Caco-2 (cell line): ENCODE measurements around the gene PCLAF. TPM values are rescaled to one million over a fixed set of nuclear protein-coding genes. Genes with fewer than 3 reads are reported as not detected.
A peak's percentile ranks its signal among the peaks of the same experiment; 100 is the strongest.

Source experiments
- BruUV-seq: library from RNA; stranded (reverse); fragments of 400-500 nt; replicated peaks from 2 replicates; lab custom pipeline; 2021; lab: Mats Ljungman, UMichigan
- CTCF ChIA-PET: fragments of 300-600 bp; sonication (Branson Sonifier 250); formaldehyde crosslinking; loops from one replicate; lab custom pipeline; 2022; ENCODE audit warnings: antibody characterized with exemption; lab: Charles Lee
- POLR2A ChIA-PET: fragments of 300-600 bp; sonication (Branson Sonifier 250); formaldehyde crosslinking; loops from one replicate; lab custom pipeline; 2022; ENCODE audit warnings: antibody characterized with exemption; lab: Charles Lee
- DNase-seq, 2 experiments: peaks; one replicate each; pipeline versions ENCODE4 v3.0.0 to v3.0.0-alpha.2; 2020 to 2022
- H3K27me3 ChIP-seq: replicated peaks from 2 replicates; pipeline ENCODE4 v1.6.0; 2011; ENCODE audit warnings: low read length; ENCODE audit not compliant: control insufficient read depth, insufficient read depth
- H3K36me3 ChIP-seq: 2 replicates; pipeline ENCODE4 v1.5.1; 2011; ENCODE audit warnings: low read length; ENCODE audit not compliant: control insufficient read depth, insufficient read depth
- H3K4me1 ChIP-seq: fragments of 250-450 bp; sonication (Bioruptor Pico); 2 replicates; pipeline ENCODE4 v1.5.1; 2020; ENCODE audit warnings: mild to moderate bottlenecking
- H3K4me3 ChIP-seq: 2 replicates; pipeline ENCODE4 v1.5.1; 2011; ENCODE audit warnings: low read depth, mild to moderate bottlenecking, control low read depth, low read length
- H3K9me3 ChIP-seq: fragments of 250-450 bp; sonication (Bioruptor Pico); 2 replicates; pipeline ENCODE4 v1.5.1; 2020; ENCODE audit warnings: mild to moderate bottlenecking, moderate library complexity
- H3K27ac Mint-ChIP-seq: one replicate; pipeline ENCODE4 v1.8.0; 2022; ENCODE audit warnings: mixed read lengths; ENCODE audit not compliant: unreplicated experiment
- H3K27me3 Mint-ChIP-seq: one replicate; pipeline ENCODE4 v1.8.0; 2022; ENCODE audit warnings: mixed read lengths; ENCODE audit not compliant: insufficient read depth, unreplicated experiment
- H3K36me3 Mint-ChIP-seq: one replicate; pipeline ENCODE4 v1.8.0; 2022; ENCODE audit warnings: mild to moderate bottlenecking, mixed read lengths; ENCODE audit not compliant: insufficient read depth, unreplicated experiment
- H3K4me1 Mint-ChIP-seq: one replicate; pipeline ENCODE4 v1.8.0; 2022; ENCODE audit warnings: low read depth, mixed read lengths; ENCODE audit not compliant: unreplicated experiment
- H3K4me3 Mint-ChIP-seq: one replicate; pipeline ENCODE4 v1.8.0; 2022; ENCODE audit warnings: mild to moderate bottlenecking, moderate library complexity, mixed read lengths; ENCODE audit not compliant: unreplicated experiment
- H3K9me3 Mint-ChIP-seq: one replicate; pipeline ENCODE4 v1.8.0; 2022; ENCODE audit warnings: mixed read lengths; ENCODE audit not compliant: unreplicated experiment
- intact Hi-C: fragments of 100-400 bp; cut with micrococcal nuclease; formaldehyde crosslinking; loops from one replicate; pipeline ENCODE4 v1.10.0; 2022; ENCODE audit not compliant: unreplicated experiment
- total RNA-seq: library from RNA; stranded (reverse); gene quantifications from 2 replicates; pipeline ENCODE4 v1.2.3, GENCODE V29; 2022
- TF ChIP-seq, protein P1 (sequence below), 2 experiments: fragments of 200-600 bp in 1 of 2; IDR thresholded peaks; 1 replicate in 1 of 2; 2 replicates in 1 of 2; pipeline versions ENCODE4 v1.5.1 to v1.8.0; 2011 to 2022; ENCODE audit warnings: antibody characterized with exemption in 1 of 2, control low read depth in 1 of 2, inconsistent platforms in 1 of 2, low read depth in 1 of 2, low read length in 1 of 2, mild to moderate bottlenecking in 1 of 2, moderate library complexity in 1 of 2; ENCODE audit not compliant: insufficient read depth in 1 of 2, severe bottlenecking in 1 of 2, unreplicated experiment in 1 of 2

The PCLAF gene
- total RNA-seq, 1 experiment from 2014 or later, result 93.7 TPM

DNA sequence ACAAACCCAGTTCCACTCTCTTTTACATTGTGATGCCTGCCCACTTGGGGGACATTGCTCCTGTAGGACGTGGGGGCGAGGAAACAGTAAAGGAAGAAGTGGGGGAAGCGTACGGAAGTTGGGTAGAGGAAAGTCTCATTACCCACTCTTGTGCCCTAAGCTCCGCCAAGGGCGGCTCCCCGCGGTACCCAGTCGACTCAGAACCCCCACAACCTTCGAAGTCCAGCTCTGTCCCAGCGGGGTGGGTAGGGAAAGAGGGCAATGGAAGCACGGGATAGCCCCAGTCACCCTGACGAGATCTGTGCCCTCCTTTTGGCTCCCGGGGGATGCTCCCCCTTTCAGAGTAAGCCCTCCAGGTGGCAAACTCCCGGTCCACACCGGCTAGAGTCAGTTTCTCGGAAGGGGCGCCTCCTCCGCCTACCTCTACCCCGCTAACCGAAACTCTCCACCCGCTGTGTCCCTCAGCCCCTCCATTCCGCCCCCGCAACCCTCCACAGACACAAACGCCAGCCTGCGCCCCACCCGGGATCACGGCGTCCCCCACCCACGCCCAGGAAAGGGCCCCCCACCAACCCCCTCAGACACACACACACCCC, 25.8 kb downstream of the PCLAF start:
- Mint-ChIP-seq H3K27me3 (no peaks in the 10 kb centered on the region), H3K9me3 (no peaks in the 10 kb centered on the region), H3K4me3 (peak overlapping the region; percentile 82), H3K36me3 (peaks cover 10% of the 10 kb centered on the region), H3K27ac (peak overlapping the region; percentile 87), H3K4me1 (peaks cover 16% of the 10 kb centered on the region)
- ChIA-PET POLR2A (interaction anchor here (1.0 kb wide), 1 partner anchor 32 kb away, joined by 4 read pairs; the partner anchor contains the start of gene TRIP4), CTCF (interaction anchor here (0.6 to 0.7 kb wide), 2 partner anchors 32 to 162 kb away, joined by 3 to 4 read pairs; no protein-coding TSS in a partner anchor)
- H3K4me3 ChIP-seq, result peak overlapping the region; percentile 92
- no peaks in the 10 kb centered on the region for H3K27me3 ChIP-seq
- TSS peak; percentile 45 for BruUV-seq
- TF ChIP-seq, protein P1, sequence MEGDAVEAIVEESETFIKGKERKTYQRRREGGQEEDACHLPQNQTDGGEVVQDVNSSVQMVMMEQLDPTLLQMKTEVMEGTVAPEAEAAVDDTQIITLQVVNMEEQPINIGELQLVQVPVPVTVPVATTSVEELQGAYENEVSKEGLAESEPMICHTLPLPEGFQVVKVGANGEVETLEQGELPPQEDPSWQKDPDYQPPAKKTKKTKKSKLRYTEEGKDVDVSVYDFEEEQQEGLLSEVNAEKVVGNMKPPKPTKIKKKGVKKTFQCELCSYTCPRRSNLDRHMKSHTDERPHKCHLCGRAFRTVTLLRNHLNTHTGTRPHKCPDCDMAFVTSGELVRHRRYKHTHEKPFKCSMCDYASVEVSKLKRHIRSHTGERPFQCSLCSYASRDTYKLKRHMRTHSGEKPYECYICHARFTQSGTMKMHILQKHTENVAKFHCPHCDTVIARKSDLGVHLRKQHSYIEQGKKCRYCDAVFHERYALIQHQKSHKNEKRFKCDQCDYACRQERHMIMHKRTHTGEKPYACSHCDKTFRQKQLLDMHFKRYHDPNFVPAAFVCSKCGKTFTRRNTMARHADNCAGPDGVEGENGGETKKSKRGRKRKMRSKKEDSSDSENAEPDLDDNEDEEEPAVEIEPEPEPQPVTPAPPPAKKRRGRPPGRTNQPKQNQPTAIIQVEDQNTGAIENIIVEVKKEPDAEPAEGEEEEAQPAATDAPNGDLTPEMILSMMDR (IDR thresholded peaks at IDR 0.05; ENCODE audit: insufficient read depth in 1 of 2, low read depth in 1 of 2, low read length in 1 of 2, severe bottlenecking in 1 of 2, unreplicated experiment in 1 of 2), result no peak
- H3K9me3 ChIP-seq, result no peaks in the 10 kb centered on the region
- H3K4me1 ChIP-seq, result 0 out of 2 replicates have a peak, but pooled peaks cover 5% of the 10 kb centered on the region
- intact Hi-C loops, result no loop called here
- peak; percentile 38 for DNase-seq
- no peaks in the 10 kb centered on the region for H3K36me3 ChIP-seq

DNA sequence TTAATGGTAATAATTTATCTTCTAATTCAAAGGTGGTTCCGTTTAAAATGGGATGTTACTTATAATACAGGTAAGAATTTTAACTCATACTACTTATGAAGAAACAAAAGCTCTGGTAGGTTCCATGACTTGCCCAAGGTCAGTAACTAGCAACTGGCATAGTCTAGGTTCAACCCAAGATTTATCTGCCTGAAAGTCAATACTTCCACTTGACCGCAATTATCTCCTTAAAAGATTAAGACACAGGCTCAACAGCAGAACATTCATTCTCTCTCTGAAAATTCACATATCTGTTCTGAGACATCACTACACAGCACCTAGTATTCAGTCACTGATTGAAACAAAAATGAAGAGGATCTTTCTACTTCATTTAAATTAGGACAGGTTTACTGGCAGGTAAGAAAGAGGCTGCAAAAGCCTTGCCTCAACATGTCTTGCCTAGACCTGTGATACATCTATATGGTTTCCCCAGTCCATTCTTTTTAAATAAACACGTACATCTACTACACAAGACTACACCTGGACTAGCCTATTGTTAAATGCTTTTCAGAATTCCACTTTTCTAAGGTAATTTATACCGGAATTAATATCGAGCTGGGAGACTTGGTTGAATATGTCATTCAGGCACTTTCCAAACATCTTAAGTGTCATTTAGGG, 26.4 kb downstream of the PCLAF start:
- H3K4me3 ChIP-seq, result peak overlapping the region; percentile 92
- no peaks in the 10 kb centered on the region for H3K9me3 ChIP-seq
- TF ChIP-seq, protein P1 (IDR thresholded peaks at IDR 0.05; ENCODE audit: insufficient read depth in 1 of 2, low read depth in 1 of 2, low read length in 1 of 2, severe bottlenecking in 1 of 2, unreplicated experiment in 1 of 2), result no peak
- no peaks in the 10 kb centered on the region for H3K27me3 ChIP-seq
- no peaks in the 10 kb centered on the region for H3K36me3 ChIP-seq
- CTCF ChIA-PET, result no interaction called here
- DNase-seq, result no peak
- H3K4me1 Mint-ChIP-seq, result peaks cover 16% of the 10 kb centered on the region
- no peaks in the 10 kb centered on the region for H3K27me3 Mint-ChIP-seq
- intact Hi-C loops, result no loop called here
- H3K4me3 Mint-ChIP-seq, result peak overlapping the region; percentile 82
- peak overlapping the region; percentile 87 for H3K27ac Mint-ChIP-seq
- POLR2A ChIA-PET, result no interaction called here
- H3K4me1 ChIP-seq, result 0 out of 2 replicates have a peak, but pooled peaks cover 5% of the 10 kb centered on the region
- BruUV-seq, result no TSS peak
- peaks cover 10% of the 10 kb centered on the region for H3K36me3 Mint-ChIP-seq
- no peaks in the 10 kb centered on the region for H3K9me3 Mint-ChIP-seq

DNA sequence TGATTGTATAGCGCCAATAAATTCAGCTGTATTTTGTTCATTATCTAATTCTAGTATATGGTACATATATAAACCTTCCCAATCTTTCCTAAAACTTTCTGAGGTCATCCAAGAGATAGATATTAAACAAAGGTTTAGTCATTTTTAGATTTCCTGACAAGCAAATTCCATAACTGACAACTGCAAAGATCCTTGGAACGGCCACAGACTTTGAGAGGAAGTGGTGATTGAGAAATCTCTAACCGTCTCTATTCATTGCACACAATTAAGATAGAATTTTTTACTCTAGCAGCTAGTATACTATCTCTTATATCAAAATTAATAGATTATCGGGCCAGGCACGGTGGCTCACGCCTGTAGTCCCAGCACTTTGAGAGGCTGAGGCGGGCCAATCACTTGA, 30.0 kb downstream of the PCLAF start:
- no peak overlapping the region for H3K4me3 ChIP-seq
- no peaks in the 10 kb centered on the region for H3K9me3 Mint-ChIP-seq
- no peak overlapping the region for H3K27ac Mint-ChIP-seq
- DNase-seq, result no peak
- CTCF ChIA-PET, result no interaction called here
- H3K9me3 ChIP-seq, result no peaks in the 10 kb centered on the region
- POLR2A ChIA-PET, result no interaction called here
- H3K4me1 Mint-ChIP-seq, result peaks cover 8% of the 10 kb centered on the region
- no peaks in the 10 kb centered on the region for H3K36me3 ChIP-seq
- no TSS peak for BruUV-seq
- TF ChIP-seq, protein P1 (IDR thresholded peaks at IDR 0.05; ENCODE audit: insufficient read depth in 1 of 2, low read depth in 1 of 2, low read length in 1 of 2, severe bottlenecking in 1 of 2, unreplicated experiment in 1 of 2), result no peak
- H3K27me3 ChIP-seq, result no peaks in the 10 kb centered on the region
- H3K4me3 Mint-ChIP-seq, result no peak overlapping the region
- peaks cover 12% of the 10 kb centered on the region for H3K36me3 Mint-ChIP-seq
- intact Hi-C loops, result no loop called here
- H3K27me3 Mint-ChIP-seq, result no peaks in the 10 kb centered on the region
- H3K4me1 ChIP-seq, result 0 out of 2 replicates have a peak, but pooled peaks cover 5% of the 10 kb centered on the region
